ENCODE results near the gene BICDL2. TPM values are rescaled to one million over a fixed set of nuclear protein-coding genes. Genes with fewer than 3 reads are reported as not detected.

BICDL2 gene
- total and polyA plus RNA-seq, 9 of the 15 experiments (the other 6 are each of a cell fraction or from before 2014, with no cell fraction given) = 0.09 to 0.28 (median 0.09) TPM; not detected in 6

GRCh38 chr16:2983706-2984136, 53.0 kb downstream of the BICDL2 start (continued):
- TF ChIP-seq RNF219 (CRISPR knock-in tag; IDR thresholded peaks at IDR 0.05) (no peak), BRF2 (IDR thresholded peaks at IDR 0.05; ENCODE audit: borderline replicate concordance, insufficient read depth, insufficient read length) (no peak), CBFA2T3 (IDR thresholded peaks at IDR 0.05) (no peak), SRSF9 (IDR thresholded peaks at IDR 0.05; ENCODE audit: borderline replicate concordance, low read depth, low read length) (no peak), KAT7 (CRISPR knock-in tag; IDR thresholded peaks at IDR 0.05; ENCODE audit: borderline replicate concordance) (no peak; the same call in 1 of the 2 replicates), STAT6 (CRISPR knock-in tag; IDR thresholded peaks at IDR 0.05) (no peak), DDX20 (tag; IDR thresholded peaks at IDR 0.05; ENCODE audit: low read depth) (no peak), C11orf30 (IDR thresholded peaks at IDR 0.05; ENCODE audit: low read depth) (no peak), PBX2 (CRISPR knock-in tag; IDR thresholded peaks at IDR 0.05; ENCODE audit: low read depth) (no peak), PBX2 (tag; conservative IDR thresholded peaks at IDR 0.05; ENCODE audit: low read depth) (no peak), NCOA2 (IDR thresholded peaks at IDR 0.05; ENCODE audit: partially characterized antibody in 2 of 2) (no peak), MBD1 (CRISPR knock-in tag; IDR thresholded peaks at IDR 0.05) (no peak), ZNF3 (CRISPR knock-in tag; IDR thresholded peaks at IDR 0.05) (no peak), U2AF2 (optimal IDR thresholded peaks at IDR 0.05; ENCODE audit: low read depth, low read length) (no peak), NFATC3 (IDR thresholded peaks at IDR 0.05) (no peak), PHB2 (IDR thresholded peaks at IDR 0.05; ENCODE audit: low read depth) (no peak), HDAC6 (IDR thresholded peaks at IDR 0.05; ENCODE audit: low read depth, low read length) (no peak), POLR2G (IDR thresholded peaks at IDR 0.05; ENCODE audit: low read depth, low read length) (peak; percentile 85), MEF2D (tag; conservative IDR thresholded peaks at IDR 0.05; ENCODE audit: low read depth) (no peak)

Measured in K562 (cell line).